Thymus (tissue), 11 donors: ENCODE results near the gene MYO1E. TPM values are rescaled to one million over a fixed set of nuclear protein-coding genes. Genes with fewer than 3 reads are reported as not detected.

ENCODE experiments used
- DNase-seq, 9 donors: peaks; one replicate each; pipeline ENCODE4 v3.0.0-alpha.2; 2013; ENCODE audit warnings: low spot score in 9 of 9, low read depth in 6 of 9, missing footprints in 1 of 9
- H3K27ac ChIP-seq, 2 donors: one replicate each; pipeline ENCODE4 v1.5.1; 2013; ENCODE audit warnings: control low read depth in 1 of 2, low read depth in 1 of 2, low read length in 1 of 2, mild to moderate bottlenecking in 1 of 2, moderate library complexity in 1 of 2
- H3K27me3 ChIP-seq, 2 donors: one replicate each; pipeline ENCODE4 v1.5.1; 2013; ENCODE audit warnings: low read length in 1 of 2; ENCODE audit not compliant: control insufficient read depth in 2 of 2, insufficient read depth in 1 of 2
- H3K36me3 ChIP-seq, 2 donors: one replicate each; pipeline ENCODE4 v1.5.1; 2013; ENCODE audit warnings: low read length in 1 of 2, mild to moderate bottlenecking in 1 of 2, moderate library complexity in 1 of 2; ENCODE audit not compliant: control insufficient read depth in 2 of 2, insufficient read depth in 2 of 2
- H3K4me1 ChIP-seq, 2 donors: one replicate each; pipeline ENCODE4 v1.5.1; 2013; ENCODE audit warnings: low read length in 2 of 2; ENCODE audit not compliant: control insufficient read depth in 2 of 2, insufficient read depth in 2 of 2
- H3K4me3 ChIP-seq, 2 donors: one replicate each; pipeline ENCODE4 v1.5.1; 2013; ENCODE audit warnings: low read length in 2 of 2, control low read depth in 1 of 2, mild to moderate bottlenecking in 1 of 2
- H3K9me3 ChIP-seq, 2 donors: one replicate each; pipeline ENCODE4 v1.5.1; 2013; ENCODE audit warnings: low read length in 1 of 2, mild to moderate bottlenecking in 1 of 2; ENCODE audit not compliant: control insufficient read depth in 2 of 2, insufficient read depth in 1 of 2
- WGBS: extraction: QIAGEN DNeasy Blood & Tissue Kit; methylation state at CpG from one replicate; pipeline ENCODE4 v1.1.7; 2013; 5-methylcytosine and 5-hydroxymethylcytosine counted together
- polyA plus RNA-seq: library from polyadenylated mRNA; stranded (reverse); fragments of 200-250 nt; gene quantifications from one replicate; pipeline ENCODE4 v1.2.3, GENCODE V29; 2013
- total RNA-seq: library from RNA; stranded (reverse); fragments of 120-200 nt; gene quantifications from one replicate; pipeline ENCODE4 v1.2.4, GENCODE V29; 2013
- donor health status: healthy.

The MYO1E gene
- total and polyA plus RNA-seq, 2 donors: 15.5 to 59.8 TPM

DNA sequence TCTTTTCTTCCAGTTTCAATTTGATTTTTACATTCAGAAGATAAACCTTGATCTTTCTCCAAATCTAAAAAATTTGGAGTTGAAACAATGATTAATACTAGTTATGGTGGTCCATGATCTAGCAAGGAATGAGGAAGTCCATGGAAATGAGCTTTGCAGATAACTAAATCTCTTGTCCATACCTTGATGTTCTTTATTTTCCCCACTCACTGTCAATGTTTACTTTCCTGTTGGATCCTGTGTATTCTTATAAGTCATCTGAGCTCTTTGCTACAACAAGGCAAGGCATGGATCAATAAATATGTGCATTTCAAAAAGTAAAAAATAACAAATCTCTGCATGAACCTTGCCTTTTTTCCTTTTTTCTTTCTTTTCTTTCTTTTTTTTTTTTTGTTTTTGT is 6.2 kb upstream of the MYO1E start:
- H3K36me3 ChIP-seq: no peaks in the 10 kb centered on the region
- no peak overlapping the region for H3K27ac ChIP-seq
- H3K27me3 ChIP-seq: peaks cover 10 to 13% of the 10 kb centered on the region in 2 donors
- H3K4me1 ChIP-seq: no peaks in the 10 kb centered on the region
- no peak for DNase-seq
- H3K4me3 ChIP-seq: no peak overlapping the region
- no peaks in the 10 kb centered on the region for H3K9me3 ChIP-seq

DNA sequence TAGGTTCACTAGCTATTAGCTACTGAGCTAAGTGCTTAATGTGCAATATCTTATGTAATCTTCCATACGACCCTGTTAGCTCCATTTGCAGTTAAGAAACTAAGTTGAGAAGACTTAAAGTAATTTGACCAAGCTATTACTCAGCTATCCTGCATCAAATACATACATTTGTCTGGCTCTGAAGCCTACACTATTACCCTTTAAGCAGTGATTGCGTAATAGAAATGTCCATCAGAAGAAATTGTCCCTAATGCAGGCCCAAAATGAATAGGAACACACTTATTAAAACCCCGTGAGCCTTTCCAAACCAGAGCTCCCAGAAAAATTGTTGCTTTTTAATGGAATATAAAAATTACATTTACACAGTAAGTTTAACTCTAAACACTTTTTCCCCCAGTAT is 5.3 kb upstream of the MYO1E start:
- no peak for DNase-seq
- WGBS: 92% methylated on average over 3 of the region's 3 CpGs
- Histone ChIP-seq H3K4me1 (no peaks in the 10 kb centered on the region), H3K4me3 (no peak overlapping the region), H3K27ac (no peak overlapping the region), H3K9me3 (no peaks in the 10 kb centered on the region), H3K27me3 (peaks cover 13 to 22% of the 10 kb centered on the region in 2 donors), H3K36me3 (no peaks in the 10 kb centered on the region)

GRCh38 chr15:59376733-59377132 is 4.1 kb upstream of the MYO1E start:
- Histone ChIP-seq H3K4me3 (no peak overlapping the region), H3K36me3 (no peaks in the 10 kb centered on the region), H3K4me1 (peaks cover 4 to 8% of the 10 kb centered on the region in 2 donors), H3K27me3 (peaks cover 25 to 33% of the 10 kb centered on the region in 2 donors), H3K27ac (no peak overlapping the region), H3K9me3 (no peaks in the 10 kb centered on the region)
- WGBS: 97% methylated on average over 2 of the region's 2 CpGs
- no peak for DNase-seq

GRCh38 chr15:59373215-59373614 is 544 bp upstream of the MYO1E start:
- H3K4me1 ChIP-seq: peaks cover 4 to 8% of the 10 kb centered on the region in 2 donors
- H3K9me3 ChIP-seq: no peaks in the 10 kb centered on the region
- 6% methylated on average over 6 of the region's 6 CpGs for WGBS
- no peak for DNase-seq
- H3K4me3 ChIP-seq: peak overlapping the region; percentile 44 to 48
- peaks cover 44 to 60% of the 10 kb centered on the region in 2 donors for H3K27me3 ChIP-seq
- H3K36me3 ChIP-seq: no peaks in the 10 kb centered on the region
- peak overlapping the region in 1 of 2 donors; percentile 79 for H3K27ac ChIP-seq

DNA sequence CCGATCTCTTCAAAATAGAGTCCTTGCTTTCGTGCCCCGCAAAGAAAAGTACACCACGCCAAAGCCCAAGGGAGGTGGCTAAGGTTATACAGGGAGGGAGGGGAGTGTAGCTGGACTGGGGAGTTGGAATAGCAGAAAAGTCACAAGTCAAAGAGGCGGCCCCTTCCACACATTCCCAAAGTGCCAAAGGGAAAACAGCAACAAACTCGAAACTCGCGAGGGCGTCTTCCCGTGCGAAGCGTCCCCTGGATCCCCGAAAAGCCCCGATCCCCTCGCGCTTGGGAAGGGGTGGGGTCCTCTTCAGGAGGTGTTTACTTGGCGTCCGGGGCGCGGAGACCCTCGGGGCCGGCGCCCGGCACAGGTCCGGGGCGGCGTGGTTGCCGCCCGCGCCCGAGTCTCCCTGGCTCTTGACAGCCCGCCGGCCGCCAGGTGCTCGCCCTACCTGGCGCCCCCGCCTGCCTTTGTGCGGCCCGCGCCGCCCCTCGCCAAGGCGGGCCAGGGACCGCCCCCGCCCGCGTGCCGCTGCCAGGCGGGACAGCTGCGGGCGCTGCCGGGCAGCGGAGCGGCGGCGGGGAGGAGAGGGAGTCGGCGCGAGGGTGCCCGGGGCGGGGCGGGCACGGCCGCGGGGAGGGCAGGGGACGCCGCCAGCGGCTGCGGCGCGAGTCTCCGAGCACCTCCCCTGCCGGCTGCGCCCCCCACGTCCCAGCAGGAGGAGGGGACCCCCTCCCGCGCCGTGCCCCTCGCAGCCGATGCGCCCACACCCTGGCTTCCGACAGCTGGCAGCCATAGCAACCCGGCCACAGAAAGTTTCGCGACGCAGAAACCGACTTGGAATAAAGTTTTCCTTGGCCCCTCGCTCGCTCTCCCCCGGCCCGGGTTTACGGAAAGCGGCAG is 966 bp downstream of the MYO1E start:
- Histone ChIP-seq H3K27me3 (peaks cover 44 to 60% of the 10 kb centered on the region in 2 donors), H3K27ac (peak overlapping the region; percentile 79 to 85), H3K9me3 (no peaks in the 10 kb centered on the region), H3K4me3 (peak overlapping the region; percentile 44 to 48), H3K4me1 (peaks cover 4 to 8% of the 10 kb centered on the region in 2 donors), H3K36me3 (no peaks in the 10 kb centered on the region)
- DNase-seq: peak in 2 of 9 donors; percentile 2 to 3
- 5% methylated on average over 93 of the region's 93 CpGs for WGBS

GRCh38 chr15:59369597-59369996 is 3.1 kb downstream of the MYO1E start:
- no peaks in the 10 kb centered on the region for H3K9me3 ChIP-seq
- no peak for DNase-seq
- H3K4me1 ChIP-seq: peaks cover 4 to 8% of the 10 kb centered on the region in 2 donors
- WGBS: 93% methylated on average over 2 of the region's 2 CpGs
- H3K4me3 ChIP-seq: no peak overlapping the region
- no peaks in the 10 kb centered on the region for H3K36me3 ChIP-seq
- H3K27ac ChIP-seq: no peak overlapping the region
- peaks cover 39 to 54% of the 10 kb centered on the region in 2 donors for H3K27me3 ChIP-seq

GRCh38 chr15:59367022-59367451 is 5.6 kb downstream of the MYO1E start:
- peaks cover 22 to 29% of the 10 kb centered on the region in 2 donors for H3K27me3 ChIP-seq
- no peaks in the 10 kb centered on the region for H3K36me3 ChIP-seq
- no peaks in the 10 kb centered on the region for H3K9me3 ChIP-seq
- no peak for DNase-seq
- WGBS: 78% methylated on average over 5 of the region's 5 CpGs
- peaks cover 0 to 2% of the 10 kb centered on the region in 2 donors for H3K4me1 ChIP-seq
- no peak overlapping the region for H3K27ac ChIP-seq
- H3K4me3 ChIP-seq: no peak overlapping the region

DNA sequence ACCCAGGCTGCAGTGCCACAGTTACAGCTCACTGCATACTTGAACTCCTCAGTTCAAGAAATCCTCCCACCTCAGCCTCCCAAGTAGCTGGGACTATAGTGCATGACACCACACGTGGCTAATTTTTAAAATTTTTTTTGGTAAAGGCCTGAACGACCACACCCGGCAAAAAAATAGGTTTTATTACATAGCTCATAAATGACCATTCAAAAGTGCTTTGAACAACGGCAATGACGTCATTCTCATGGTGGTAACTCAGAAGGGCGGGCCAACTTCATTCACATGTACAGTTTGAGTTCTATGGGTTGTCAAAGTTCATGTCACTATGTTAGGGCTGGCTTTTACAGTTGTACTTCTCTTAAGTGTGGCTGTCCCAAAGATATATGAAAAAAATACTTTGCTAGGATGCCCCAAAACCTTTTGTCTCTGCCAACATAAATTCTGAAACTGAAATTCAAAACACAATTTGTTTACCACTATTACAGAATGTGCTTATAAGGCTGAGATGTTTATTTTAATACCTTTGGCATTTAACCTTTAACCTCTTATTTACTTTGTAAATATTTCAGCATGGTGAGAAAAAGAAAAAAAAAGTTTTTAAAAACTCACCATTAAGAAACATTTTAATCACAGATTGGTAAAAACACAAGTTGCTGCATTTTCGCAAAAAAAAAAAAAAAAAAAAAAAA is 6.2 kb downstream of the MYO1E start:
- H3K27me3 ChIP-seq: peaks cover 16 to 26% of the 10 kb centered on the region in 2 donors
- DNase-seq: no peak
- 67% methylated on average over 7 of the region's 7 CpGs for WGBS
- H3K27ac ChIP-seq: no peak overlapping the region
- H3K4me1 ChIP-seq: no peaks in the 10 kb centered on the region
- no peaks in the 10 kb centered on the region for H3K9me3 ChIP-seq
- no peak overlapping the region for H3K4me3 ChIP-seq
- no peaks in the 10 kb centered on the region for H3K36me3 ChIP-seq

GRCh38 chr15:59364248-59364647 is 8.4 kb downstream of the MYO1E start:
- H3K4me1 ChIP-seq: no peaks in the 10 kb centered on the region
- no peaks in the 10 kb centered on the region for H3K36me3 ChIP-seq
- WGBS: 88% methylated on average over 4 of the region's 4 CpGs
- H3K27ac ChIP-seq: no peak overlapping the region
- no peak for DNase-seq
- H3K4me3 ChIP-seq: no peak overlapping the region
- peaks cover under 1 to 4% of the 10 kb centered on the region in 2 donors for H3K27me3 ChIP-seq
- no peaks in the 10 kb centered on the region for H3K9me3 ChIP-seq
